GM04504 (cell line): ENCODE measurements around the gene GRM7.

Experiments used
- DNase-seq: peaks from one replicate; pipeline ENCODE4 v3.0.0-alpha.2; 2012; ENCODE audit warnings: low read depth

The GRM7 gene

GRCh38 chr3:7658294-7658693, 797.4 kb downstream of the GRM7 start:
- DNase-seq: no peak

- no peak for DNase-seq
Observed at GRCh38 chr3:7659079-7659478, 798.2 kb downstream of the GRM7 start.

- DNase-seq: no peak
Observed at GRCh38 chr3:7663771-7664170, 802.9 kb downstream of the GRM7 start.

GRCh38 chr3:7667774-7668173, 806.9 kb downstream of the GRM7 start:
- no peak for DNase-seq

GRCh38 chr3:7669641-7670040, 808.7 kb downstream of the GRM7 start:
- DNase-seq: no peak

- no peak for DNase-seq
Observed at GRCh38 chr3:7678521-7678920, 817.6 kb downstream of the GRM7 start.

GRCh38 chr3:7682822-7683229, 821.9 kb downstream of the GRM7 start:
- no peak for DNase-seq

GRCh38 chr3:7683426-7683825, 822.5 kb downstream of the GRM7 start:
- no peak for DNase-seq

- no peak for DNase-seq
Observed at GRCh38 chr3:7684182-7684715, 823.3 kb downstream of the GRM7 start.

- DNase-seq: no peak
Observed at GRCh38 chr3:7687428-7688147, 826.7 kb downstream of the GRM7 start.

- DNase-seq: no peak
Observed at GRCh38 chr3:7692866-7693265, 832.0 kb downstream of the GRM7 start.

- DNase-seq: no peak
Observed at GRCh38 chr3:7693976-7694375, 833.1 kb downstream of the GRM7 start.

- no peak for DNase-seq
Observed at GRCh38 chr3:7695049-7695448, 834.1 kb downstream of the GRM7 start.

- DNase-seq: no peak
Observed at GRCh38 chr3:7696320-7696719, 835.4 kb downstream of the GRM7 start.

GRCh38 chr3:7697548-7697947, 836.6 kb downstream of the GRM7 start:
- no peak for DNase-seq

GRCh38 chr3:7700539-7700938, 839.6 kb downstream of the GRM7 start:
- no peak for DNase-seq

GRCh38 chr3:7700977-7701376, 840.1 kb downstream of the GRM7 start:
- DNase-seq: no peak

- DNase-seq: no peak
Observed at GRCh38 chr3:7707187-7707586, 846.3 kb downstream of the GRM7 start.

GRCh38 chr3:7709376-7710082, 848.6 kb downstream of the GRM7 start:
- DNase-seq: no peak

GRCh38 chr3:7710284-7710683, 849.4 kb downstream of the GRM7 start:
- DNase-seq: no peak

GRCh38 chr3:7713724-7714123, 852.8 kb downstream of the GRM7 start:
- no peak for DNase-seq

- no peak for DNase-seq
Observed at GRCh38 chr3:7720649-7721297, 859.9 kb downstream of the GRM7 start.

GRCh38 chr3:7721869-7722268, 861.0 kb downstream of the GRM7 start:
- DNase-seq: no peak
